HCT116 (cell line): ENCODE results near the gene JPH3. TPM values are rescaled to one million over a fixed set of nuclear protein-coding genes. Genes with fewer than 3 reads are reported as not detected.

Source experiments
- ATAC-seq: fragments of 200-7000 bp; cut with Tn5 transposase; 2 replicates; pipeline ENCODE4 v1.9.1; 2020; ENCODE audit warnings: mild to moderate bottlenecking, moderate library complexity
- BruUV-seq: library from RNA; stranded (reverse); fragments of 400-500 nt; replicated peaks from 2 replicates; lab custom pipeline; 2021; lab: Mats Ljungman, UMichigan
- CTCF ChIA-PET: fragments of 300-600 bp; sonication (Branson Sonifier 250); formaldehyde crosslinking; loops from one replicate; lab custom pipeline; 2021; ENCODE audit warnings: antibody characterized with exemption; lab: Charles Lee
- POLR2A ChIA-PET: fragments of 300-600, 350-600 bp; sonication (Branson Sonifier 250); formaldehyde crosslinking; loops from one replicate; lab custom pipeline; 2021; ENCODE audit warnings: antibody characterized with exemption; lab: Charles Lee
- RAD21 ChIA-PET, 2 experiments: fragments of 300-600 bp; sonication (Branson Sonifier 250); formaldehyde crosslinking; loops; one replicate each; lab custom pipeline; 2023; ENCODE audit warnings: low total read pairs in 2 of 2; ENCODE audit not compliant: uncharacterized antibody in 2 of 2, unreplicated experiment in 2 of 2, low non-redundant PET in 1 of 2; lab: Charles Lee
- DNase-seq: peaks from one replicate; pipeline ENCODE4 v3.0.0-alpha.2; 2010; ENCODE audit warnings: low read depth, low spot score
- H2AFZ ChIP-seq: fragments of 200-600 bp; shearing (Covaris generic), sonication (generic); 2 replicates; pipeline ENCODE4 v1.6.1; 2017; ENCODE audit warnings: low read depth, mixed run types, mixed read lengths, antibody characterized with exemption, low read length; ENCODE audit not compliant: poor library complexity, severe bottlenecking
- H3K27ac ChIP-seq: 2 replicates; pipeline ENCODE4 v1.5.1; 2012; ENCODE audit warnings: low read depth, low read length
- H3K27me3 ChIP-seq: fragments of 200-600 bp; sonication (generic); 2 replicates; pipeline ENCODE4 v1.6.1; 2016; ENCODE audit warnings: mixed run types, low read length, mixed read lengths; ENCODE audit not compliant: insufficient read depth
- H3K36me3 ChIP-seq, 2 experiments: fragments of 200-500 bp in 1 of 2; fragments of 200-600 bp in 1 of 2; sonication (Bioruptor generic) in 1 of 2; sonication (generic) in 1 of 2; 2 replicates each; pipeline versions ENCODE4 v1.5.1 to v1.6.1; 2014 to 2016; ENCODE audit warnings: low read length in 2 of 2, inconsistent platforms in 1 of 2, mixed read lengths in 1 of 2, mixed run types in 1 of 2; ENCODE audit not compliant: insufficient read depth in 2 of 2, control insufficient read depth in 1 of 2
- H3K4me1 ChIP-seq, 2 experiments: fragments of 200-600 bp in 1 of 2; sonication (generic) in 1 of 2; 2 replicates each; pipeline versions ENCODE4 v1.5.1 to v1.6.1; 2012 to 2017; ENCODE audit warnings: low read length in 2 of 2, inconsistent platforms in 1 of 2, mild to moderate bottlenecking in 1 of 2, mixed read lengths in 1 of 2, mixed run types in 1 of 2, moderate library complexity in 1 of 2; ENCODE audit not compliant: insufficient read depth in 2 of 2, control insufficient read depth in 1 of 2
- H3K4me2 ChIP-seq: fragments of 200-600 bp; sonication (generic); 2 replicates; pipeline ENCODE4 v1.6.1; 2017; ENCODE audit warnings: mixed run types, low read length, mixed read lengths
- H3K4me3 ChIP-seq, 2 experiments: fragments of 200-600 bp in 1 of 2; sonication (generic) in 1 of 2; replicated peaks in 1 of 2; 2 replicates each; pipeline ENCODE4 v1.5.1; 2011 to 2016; ENCODE audit warnings: low read length in 2 of 2, control low read depth in 1 of 2, low read depth in 1 of 2, mild to moderate bottlenecking in 1 of 2, mixed read lengths in 1 of 2, mixed run types in 1 of 2
- H3K79me2 ChIP-seq: fragments of 200-600 bp; sonication (generic); 2 replicates; pipeline ENCODE4 v1.6.1; 2017; ENCODE audit warnings: mild to moderate bottlenecking, mixed run types, low read length, moderate library complexity, mixed read lengths; ENCODE audit not compliant: insufficient read depth
- H3K9ac ChIP-seq: fragments of 200-600 bp; sonication (generic); 2 replicates; pipeline ENCODE4 v1.6.1; 2016; ENCODE audit warnings: low read length, mixed read lengths
- H3K9me2 ChIP-seq: fragments of 200-600 bp; sonication (generic), shearing (Covaris generic); 2 replicates; pipeline ENCODE4 v1.6.1; 2017; ENCODE audit warnings: mixed run types, mild to moderate bottlenecking, moderate library complexity; ENCODE audit not compliant: insufficient read depth
- H3K9me3 ChIP-seq, 2 experiments: fragments of 200-500 bp in 1 of 2; fragments of 200-600 bp in 1 of 2; sonication (Bioruptor generic) in 1 of 2; sonication (generic) in 1 of 2; 2 replicates each; pipeline ENCODE4 v1.6.1; 2014 to 2017; ENCODE audit warnings: low read length in 2 of 2, mixed read lengths in 2 of 2, inconsistent platforms in 1 of 2, low read depth in 1 of 2, mild to moderate bottlenecking in 1 of 2, mixed run types in 1 of 2, moderate library complexity in 1 of 2; ENCODE audit not compliant: control insufficient read depth in 1 of 2, insufficient read depth in 1 of 2
- H4K20me1 ChIP-seq: fragments of 200-600 bp; sonication (generic), shearing (Covaris generic); 2 replicates; pipeline ENCODE4 v1.6.1; 2017; ENCODE audit warnings: mixed run types, mild to moderate bottlenecking, moderate library complexity; ENCODE audit not compliant: insufficient read depth
- ATF3 ChIP-seq: IDR thresholded peaks from 2 replicates; pipeline ENCODE4 v1.6.1; 2012
- CBX3 ChIP-seq: IDR thresholded peaks from 2 replicates; pipeline ENCODE4 v1.6.1; 2012; ENCODE audit warnings: low read depth
- CEBPB ChIP-seq: IDR thresholded peaks from 2 replicates; pipeline ENCODE4 v1.6.1; 2012; ENCODE audit warnings: low read depth
- ELF1 ChIP-seq: IDR thresholded peaks from 2 replicates; pipeline ENCODE4 v1.6.1; 2012; ENCODE audit warnings: low read depth, borderline replicate concordance
- EZH2 ChIP-seq: fragments of 200-600 bp; sonication (generic); IDR thresholded peaks from 2 replicates; pipeline ENCODE4 v1.6.1; 2017; ENCODE audit warnings: antibody characterized with exemption, mixed run types
- EZH2phosphoT487 ChIP-seq: fragments of 200-600 bp; IDR thresholded peaks from 2 replicates; pipeline ENCODE4 v1.6.1; 2018; ENCODE audit warnings: antibody characterized with exemption, borderline replicate concordance
- FOSL1 ChIP-seq: IDR thresholded peaks from 2 replicates; pipeline ENCODE4 v1.6.1; 2012; ENCODE audit warnings: low read depth
- POLR2A ChIP-seq: IDR thresholded peaks from 2 replicates; pipeline ENCODE4 v1.7.0; 2011; ENCODE audit warnings: borderline replicate concordance; ENCODE audit not compliant: insufficient read depth, insufficient read length; ENCODE audit errors: extremely low read depth
- SIN3A ChIP-seq: IDR thresholded peaks from 2 replicates; pipeline ENCODE4 v1.6.1; 2012; ENCODE audit warnings: low read depth
- SP1 ChIP-seq: IDR thresholded peaks from 2 replicates; pipeline ENCODE4 v1.6.1; 2012; ENCODE audit warnings: low read depth
- SRF ChIP-seq: IDR thresholded peaks from 2 replicates; pipeline ENCODE4 v1.6.1; 2012; ENCODE audit warnings: low read depth
- TCF7L2 ChIP-seq: IDR thresholded peaks from 2 replicates; pipeline ENCODE4 v1.7.0; 2011; ENCODE audit warnings: borderline replicate concordance, inconsistent platforms; ENCODE audit not compliant: insufficient read depth, insufficient read length; ENCODE audit errors: extremely low read depth
- YY1 ChIP-seq: IDR thresholded peaks from 2 replicates; pipeline ENCODE4 v1.6.1; 2011; ENCODE audit warnings: low read length, low read depth, moderate library complexity, mild to moderate bottlenecking; ENCODE audit not compliant: insufficient replicate concordance; ENCODE audit errors: extremely low read depth
- ZNF274 ChIP-seq: fragments of 200-500 bp; sonication (Bioruptor generic); IDR thresholded peaks from 2 replicates; pipeline ENCODE4 v1.6.1; 2014; ENCODE audit warnings: mild to moderate bottlenecking, low read depth, low read length, inconsistent platforms
- intact Hi-C: fragments of 100-400 bp; cut with micrococcal nuclease; formaldehyde crosslinking; loops from 2 replicates; pipeline ENCODE4 v1.10.0; 2022
- total RNA-seq: library from RNA; stranded (reverse); gene quantifications from one replicate; pipeline ENCODE4 v1.2.1, GENCODE V29; 2021; ENCODE audit not compliant: unreplicated experiment
- TF ChIP-seq, protein P1 (sequence below): IDR thresholded peaks from 2 replicates; pipeline ENCODE4 v1.6.1; 2012

JPH3 gene
- total RNA-seq, 1 experiment from 2014 or later: 0.10 TPM

GRCh38 chr16:87636741-87637140, 34.4 kb downstream of the JPH3 start:
- peak overlapping the region; percentile 75 for H2AFZ ChIP-seq

GRCh38 chr16:87637357-87637756, 35.0 kb downstream of the JPH3 start:
- Histone ChIP-seq H3K27ac (no peak overlapping the region), H2AFZ (no peak overlapping the region), H3K27me3 (peaks cover 7% of the 10 kb centered on the region), H3K9me2 (no peaks in the 10 kb centered on the region), H3K79me2 (no peaks in the 10 kb centered on the region), H3K9me3 (no peaks in the 10 kb centered on the region), H3K36me3 (no peaks in the 10 kb centered on the region), H3K9ac (no peak overlapping the region), H4K20me1 (no peaks in the 10 kb centered on the region), H3K4me3 (no peak overlapping the region), H3K4me2 (no peak overlapping the region), H3K4me1 (peaks cover 10 to 18% of the 10 kb centered on the region in 2 experiments)
- ATAC-seq (no peak), DNase-seq (no peak)
- POLR2A ChIA-PET: no interaction called here
- BruUV-seq: no TSS peak
- intact Hi-C loops: loop anchor here (2.0 to 5.0 kb wide), 5 partner anchors 235 to 1075 kb away; partner anchors contain the start of gene C16orf95
- RAD21 ChIA-PET: no interaction called here
- no peak for TF ChIP-seq CBX3
- TF ChIP-seq SRF: no peak
- TF ChIP-seq TCF7L2: no peak
- TF ChIP-seq POLR2A: no peak
- no peak for TF ChIP-seq YY1
- TF ChIP-seq ATF3: no peak
- TF ChIP-seq FOSL1: no peak
- TF ChIP-seq, protein P1, sequence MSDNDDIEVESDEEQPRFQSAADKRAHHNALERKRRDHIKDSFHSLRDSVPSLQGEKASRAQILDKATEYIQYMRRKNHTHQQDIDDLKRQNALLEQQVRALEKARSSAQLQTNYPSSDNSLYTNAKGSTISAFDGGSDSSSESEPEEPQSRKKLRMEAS: no peak
- TF ChIP-seq SP1: no peak
- TF ChIP-seq ELF1: no peak
- CTCF ChIA-PET: interaction anchor here (1.8 to 2.7 kb wide), 5 partner anchors 9 to 249 kb away, joined by 10 to 61 read pairs (median 28); no protein-coding TSS in a partner anchor

More at GRCh38 chr16:87636741-87637140, 34.4 kb downstream of the JPH3 start:
- TF ChIP-seq ZNF274: no peak
- TF ChIP-seq EZH2phosphoT487: no peak
- no peak for TF ChIP-seq EZH2
- TF ChIP-seq CEBPB: no peak
- no peak for TF ChIP-seq SP1
- no peak for TF ChIP-seq TCF7L2
- no peak for TF ChIP-seq ATF3
- TF ChIP-seq SIN3A: no peak
- DNase-seq: no peak
- no peaks in the 10 kb centered on the region for H3K9me2 ChIP-seq
- no peaks in the 10 kb centered on the region for H3K79me2 ChIP-seq
- peak; percentile 10 for ATAC-seq
- no peak overlapping the region for H3K9ac ChIP-seq
- POLR2A ChIA-PET: interaction anchor here (0.9 to 1.4 kb wide), 3 partner anchors 217 to 241 kb away, joined by 3 read pairs; no protein-coding TSS in a partner anchor
- RAD21 ChIA-PET: interaction anchor here (0.6 to 2.4 kb wide), 18 partner anchors 9 to 318 kb away, joined by 3 to 18 read pairs (median 4); no protein-coding TSS in a partner anchor
- H3K4me3 ChIP-seq: no peak overlapping the region; a peak in 1 of 4 replicates
- intact Hi-C loops: loop anchor here (1.0 to 5.0 kb wide), 7 partner anchors 48 to 1074 kb away; partner anchors contain the start of gene C16orf95
- H3K4me2 ChIP-seq: peak overlapping the region; percentile 86
- no peaks in the 10 kb centered on the region for H3K36me3 ChIP-seq
- peaks cover 10 to 18% of the 10 kb centered on the region in 2 experiments for H3K4me1 ChIP-seq
- no TSS peak for BruUV-seq
- H3K9me3 ChIP-seq: no peaks in the 10 kb centered on the region
- no peaks in the 10 kb centered on the region for H4K20me1 ChIP-seq
- H3K27ac ChIP-seq: no peak overlapping the region
- CTCF ChIA-PET: interaction anchor here (0.9 to 2.7 kb wide), 47 partner anchors 10 to 574 kb away, joined by 3 to 61 read pairs (median 5); partner anchors contain the start of genes C16orf95 and FBXO31
- peaks cover 13% of the 10 kb centered on the region for H3K27me3 ChIP-seq
